NCI-H1105 (cell line): ENCODE measurements around the gene NEK3.
A peak's percentile ranks its signal among the peaks of the same experiment; 100 is the strongest.
"Not testable (repeated sequence)": the region's sequence is repeated elsewhere in the genome, so short reads cannot be mapped to it uniquely, and the experiment has no call there.

Experiments used
- DNase-seq: peaks from one replicate; lab custom pipeline; 2025; lab: John Stamatoyannopoulos, UW

NEK3 gene, protein sequence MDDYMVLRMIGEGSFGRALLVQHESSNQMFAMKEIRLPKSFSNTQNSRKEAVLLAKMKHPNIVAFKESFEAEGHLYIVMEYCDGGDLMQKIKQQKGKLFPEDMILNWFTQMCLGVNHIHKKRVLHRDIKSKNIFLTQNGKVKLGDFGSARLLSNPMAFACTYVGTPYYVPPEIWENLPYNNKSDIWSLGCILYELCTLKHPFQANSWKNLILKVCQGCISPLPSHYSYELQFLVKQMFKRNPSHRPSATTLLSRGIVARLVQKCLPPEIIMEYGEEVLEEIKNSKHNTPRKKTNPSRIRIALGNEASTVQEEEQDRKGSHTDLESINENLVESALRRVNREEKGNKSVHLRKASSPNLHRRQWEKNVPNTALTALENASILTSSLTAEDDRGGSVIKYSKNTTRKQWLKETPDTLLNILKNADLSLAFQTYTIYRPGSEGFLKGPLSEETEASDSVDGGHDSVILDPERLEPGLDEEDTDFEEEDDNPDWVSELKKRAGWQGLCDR

DNA sequence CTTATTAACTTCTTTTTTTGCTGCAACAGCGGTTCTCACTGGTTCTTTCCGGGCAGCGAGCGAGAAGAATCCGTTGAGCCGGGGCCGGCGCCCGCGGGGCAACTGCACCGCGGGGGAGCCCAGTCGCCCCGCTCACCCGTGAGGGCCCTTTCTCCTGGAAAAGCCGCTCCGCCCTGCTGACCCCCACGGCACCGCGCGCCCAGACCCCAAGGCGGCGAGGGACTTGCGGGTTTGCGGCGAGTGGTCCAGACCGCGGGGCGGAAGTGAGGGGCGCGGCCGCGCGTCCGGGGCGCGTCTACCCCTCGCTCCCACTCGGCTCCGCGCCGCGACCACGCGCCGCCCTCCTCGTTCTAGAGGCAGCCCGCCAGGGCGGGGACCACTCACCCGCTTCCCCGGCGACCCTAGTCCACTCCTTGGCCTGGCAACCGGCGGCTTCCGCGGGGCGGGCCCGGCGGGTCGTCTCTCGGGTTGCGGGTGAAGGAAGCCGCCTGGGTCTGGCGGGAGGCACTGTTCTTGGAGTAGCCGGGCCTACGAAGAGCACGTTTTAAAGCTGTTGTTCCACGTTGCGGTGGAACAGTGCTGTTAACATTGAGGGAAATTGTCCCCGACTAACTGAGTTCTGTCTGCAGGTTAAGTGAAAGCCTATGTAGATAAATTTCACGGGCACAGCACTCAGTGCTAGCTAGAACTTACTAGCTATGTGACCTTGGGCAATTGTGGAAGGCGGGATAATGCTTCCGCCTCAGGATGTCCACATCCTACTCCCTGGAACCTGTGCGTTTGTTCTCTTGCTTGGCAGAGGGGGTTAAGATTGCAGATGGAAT is at the start of gene NEK3:
NEK3 (minus strand) TSS at position 439 of the 824 bp plus-strand sequence. CDS start 3,406 bp downstream, outside the sequence.
- peak; percentile 4 for DNase-seq

DNA sequence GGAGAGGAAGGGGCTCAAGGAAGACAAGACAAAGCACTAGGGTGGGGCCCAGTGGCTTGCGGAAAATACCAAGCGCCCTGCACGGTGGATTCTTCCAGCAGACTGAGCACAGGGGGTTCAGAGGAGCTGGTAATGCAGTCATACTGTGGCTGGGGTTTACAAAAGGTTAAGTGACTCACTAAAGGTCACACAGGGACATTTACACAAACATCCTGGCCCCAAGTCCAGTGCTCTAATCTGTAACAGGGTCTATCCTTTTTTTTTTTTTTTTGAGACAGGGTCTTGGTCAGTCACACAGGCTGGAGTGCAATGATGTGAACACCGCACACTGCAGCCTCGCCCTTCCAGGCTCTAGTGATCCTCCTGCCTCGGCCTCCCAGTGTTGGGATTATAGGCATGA is 49.0 kb upstream of the NEK3 start:
- not testable (repeated sequence) for DNase-seq

GRCh38 chr13:52207896-52208295 is 48.5 kb upstream of the NEK3 start:
- DNase-seq, result not testable (repeated sequence)

- not testable (repeated sequence) for DNase-seq
Observed at GRCh38 chr13:52207337-52207736, 47.9 kb upstream of the NEK3 start.

DNA sequence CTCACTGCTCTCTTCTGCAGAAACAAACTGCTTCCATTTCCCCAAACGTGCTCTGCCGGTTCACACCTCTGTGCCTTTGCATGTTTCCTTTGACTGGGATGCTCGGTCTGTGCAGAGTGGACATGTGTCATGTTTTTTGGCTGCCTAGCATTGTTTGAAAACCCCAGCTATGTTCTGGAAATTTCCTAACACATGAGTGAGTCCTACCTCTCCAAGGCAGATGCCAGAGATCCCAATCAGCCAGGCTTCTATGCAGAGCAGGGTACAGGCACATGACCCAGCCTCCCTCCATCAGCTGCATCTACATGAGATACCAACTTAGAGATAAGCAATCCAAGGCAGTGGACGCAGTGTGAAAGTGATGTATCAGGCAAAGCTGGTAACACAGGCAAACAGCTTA is 45.1 kb upstream of the NEK3 start:
- DNase-seq, result not testable (repeated sequence)

- DNase-seq, result not testable (repeated sequence)
Observed at GRCh38 chr13:52203864-52204263, 44.5 kb upstream of the NEK3 start.

GRCh38 chr13:52202506-52202905 is 43.1 kb upstream of the NEK3 start:
- DNase-seq, result not testable (repeated sequence)

- peak; percentile 21 for DNase-seq
Observed at GRCh38 chr13:52201439-52202193, 42.2 kb upstream of the NEK3 start.

GRCh38 chr13:52195401-52195837 is 36.0 kb upstream of the NEK3 start:
- no peak for DNase-seq

GRCh38 chr13:52194184-52194868 is 34.9 kb upstream of the NEK3 start:
- peak; percentile 38 for DNase-seq

DNA sequence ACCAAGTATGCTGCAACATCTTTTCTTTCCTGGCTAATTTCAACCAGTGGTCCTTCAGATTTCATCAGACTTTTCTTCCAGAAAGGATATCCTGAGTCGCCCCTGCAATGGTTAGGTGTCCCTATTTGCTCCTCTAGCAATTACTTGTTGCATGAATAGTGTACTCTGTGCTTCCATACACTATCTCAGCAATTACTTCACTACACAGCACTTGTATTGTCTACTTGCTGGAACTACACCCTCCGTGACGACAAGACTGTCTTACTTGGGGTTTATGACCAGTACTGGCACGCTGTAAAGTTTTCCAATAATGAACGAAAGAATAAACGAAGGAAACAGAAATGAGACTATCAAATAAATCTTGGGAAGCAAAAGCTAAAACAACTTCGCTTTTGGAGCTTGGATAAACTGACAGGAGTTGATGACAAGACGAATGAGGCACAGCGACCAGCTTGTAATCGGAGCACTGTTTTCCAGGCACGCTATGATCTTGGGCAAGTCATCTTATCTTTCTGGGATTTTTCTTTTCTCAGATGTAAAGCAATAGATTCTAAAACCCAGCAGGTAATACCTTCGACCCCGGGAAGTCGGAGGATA is 34.3 kb upstream of the NEK3 start:
- not testable (repeated sequence) for DNase-seq

DNA sequence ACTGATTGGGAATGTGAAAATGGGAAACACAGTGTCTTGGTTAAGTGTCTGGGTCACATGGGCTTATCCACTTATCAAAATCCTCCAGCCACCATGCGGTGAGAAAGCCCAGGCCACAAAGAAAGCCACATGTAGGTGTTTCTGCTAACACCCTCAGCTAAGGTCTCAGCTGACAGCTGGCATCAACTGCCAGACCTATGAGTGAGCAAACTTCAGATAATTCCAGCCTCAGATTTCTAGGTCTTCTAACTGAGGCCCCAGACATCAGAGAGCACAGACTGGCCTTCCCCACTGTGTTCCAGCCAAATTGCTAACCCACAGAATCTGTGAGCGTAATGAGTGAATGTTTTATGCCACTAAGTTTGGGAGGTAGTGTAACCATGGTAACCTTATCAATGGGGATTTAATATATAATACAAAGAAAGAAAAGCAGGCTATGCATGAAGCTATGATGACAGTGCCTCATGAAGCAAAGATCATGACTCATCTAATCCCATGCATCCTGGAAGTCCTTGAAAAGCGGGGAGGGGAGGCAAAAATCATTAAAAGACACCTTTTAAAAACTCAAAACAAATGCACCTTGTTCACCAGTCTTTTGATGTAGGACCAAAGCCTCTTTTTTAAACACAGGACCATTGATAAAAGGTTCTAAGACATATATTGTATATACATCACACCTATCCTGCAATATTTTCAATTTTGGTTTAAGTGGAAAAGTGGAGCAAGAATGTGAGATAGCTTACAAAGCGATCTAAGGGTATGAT is 28.2 kb upstream of the NEK3 start:
- DNase-seq, result not testable (repeated sequence)

DNA sequence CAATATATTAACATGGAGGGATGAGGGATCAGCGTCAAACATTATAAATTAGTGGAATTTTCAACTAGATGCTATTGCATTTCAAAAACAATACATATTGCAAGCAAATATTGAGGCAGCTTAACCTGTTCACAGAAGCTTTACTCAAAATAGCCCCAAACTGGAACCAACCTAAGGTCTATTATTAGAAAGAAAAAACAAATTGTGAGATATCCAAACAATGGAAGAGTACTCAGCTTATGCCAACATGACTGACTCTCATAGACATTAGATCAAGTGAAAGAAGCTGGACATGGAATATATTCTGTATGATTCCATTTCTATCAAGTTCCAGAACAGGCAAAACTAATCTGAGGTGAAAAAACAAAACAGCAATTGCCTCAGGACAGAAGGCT is 27.6 kb upstream of the NEK3 start:
- DNase-seq, result no peak

DNA sequence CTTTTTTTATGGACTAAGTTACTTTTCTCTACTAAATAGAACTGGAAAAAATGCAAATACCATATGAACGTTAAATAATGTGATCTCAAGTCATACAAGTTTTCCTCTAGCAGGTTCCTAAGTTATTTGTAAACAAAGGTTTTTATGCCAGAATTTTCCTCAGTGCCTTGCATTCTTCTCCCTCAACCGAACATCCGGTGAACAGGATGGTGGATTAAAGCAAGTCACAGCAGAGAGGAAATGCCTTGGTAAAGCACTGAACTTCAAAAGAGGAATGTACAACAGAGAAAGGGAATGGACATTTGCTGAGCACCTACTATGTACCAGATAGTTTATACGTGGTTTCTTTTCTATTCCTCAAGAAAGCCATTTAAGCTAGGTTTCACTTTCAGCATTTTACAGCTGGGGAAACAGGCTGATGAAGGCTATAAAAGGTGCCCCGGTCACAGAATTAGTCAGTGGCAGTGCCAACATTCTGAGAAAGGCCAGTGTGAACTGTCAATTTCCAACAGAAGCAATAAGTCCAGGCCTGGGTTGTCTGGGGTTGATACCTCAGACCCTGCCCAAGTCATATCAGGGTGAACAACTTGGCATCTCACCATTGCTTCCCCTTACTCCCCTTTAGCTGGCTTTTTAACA is 22.0 kb upstream of the NEK3 start:
- not testable (repeated sequence) for DNase-seq

GRCh38 chr13:52179925-52180324 is 20.5 kb upstream of the NEK3 start:
- DNase-seq, result no peak

- no peak for DNase-seq
Observed at GRCh38 chr13:52177276-52177675, 17.9 kb upstream of the NEK3 start.

DNA sequence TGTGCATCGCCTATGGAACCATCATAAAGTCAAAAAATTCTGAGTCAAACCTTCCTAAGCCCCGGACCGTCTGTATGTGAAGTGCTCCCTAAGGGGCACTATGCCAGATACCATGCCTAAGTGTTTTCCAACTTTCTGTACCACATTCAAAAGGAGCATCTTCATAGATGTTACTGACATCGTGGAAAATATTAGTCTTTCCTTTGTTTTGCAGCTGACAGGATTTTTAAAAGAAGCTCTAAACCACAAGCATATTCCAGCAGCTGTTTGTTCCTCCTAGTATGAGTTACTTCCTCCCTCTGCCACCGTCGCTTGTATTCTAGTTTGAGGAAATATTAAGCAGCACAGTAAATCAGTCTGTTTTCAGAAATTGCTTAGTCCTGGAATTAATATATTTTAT is 14.6 kb upstream of the NEK3 start:
- DNase-seq, result not testable (repeated sequence)

DNA sequence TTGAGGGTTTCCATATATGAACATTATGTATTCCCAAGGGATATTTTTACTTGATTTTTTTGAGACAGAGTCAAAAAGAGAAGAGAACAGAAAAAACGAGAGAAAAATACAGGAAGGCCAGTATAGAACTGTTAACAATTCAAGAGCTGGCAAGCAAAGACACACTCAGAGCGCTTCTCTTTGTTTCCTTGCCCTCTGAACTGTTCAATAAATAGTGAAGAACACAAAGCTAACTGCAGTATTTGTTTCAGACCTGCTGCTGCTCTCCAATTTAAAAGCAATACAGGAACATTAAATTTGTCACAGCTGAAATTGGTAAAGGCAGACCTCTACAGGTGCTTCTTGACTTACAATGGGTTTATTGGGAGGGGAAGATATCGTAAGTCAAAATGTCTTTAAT is 14.0 kb upstream of the NEK3 start:
- no peak for DNase-seq

GRCh38 chr13:52171686-52172085 is 12.3 kb upstream of the NEK3 start:
- not testable (repeated sequence) for DNase-seq
